ENCODE measurements around the gene NECAB2.

Gene NECAB2

DNA sequence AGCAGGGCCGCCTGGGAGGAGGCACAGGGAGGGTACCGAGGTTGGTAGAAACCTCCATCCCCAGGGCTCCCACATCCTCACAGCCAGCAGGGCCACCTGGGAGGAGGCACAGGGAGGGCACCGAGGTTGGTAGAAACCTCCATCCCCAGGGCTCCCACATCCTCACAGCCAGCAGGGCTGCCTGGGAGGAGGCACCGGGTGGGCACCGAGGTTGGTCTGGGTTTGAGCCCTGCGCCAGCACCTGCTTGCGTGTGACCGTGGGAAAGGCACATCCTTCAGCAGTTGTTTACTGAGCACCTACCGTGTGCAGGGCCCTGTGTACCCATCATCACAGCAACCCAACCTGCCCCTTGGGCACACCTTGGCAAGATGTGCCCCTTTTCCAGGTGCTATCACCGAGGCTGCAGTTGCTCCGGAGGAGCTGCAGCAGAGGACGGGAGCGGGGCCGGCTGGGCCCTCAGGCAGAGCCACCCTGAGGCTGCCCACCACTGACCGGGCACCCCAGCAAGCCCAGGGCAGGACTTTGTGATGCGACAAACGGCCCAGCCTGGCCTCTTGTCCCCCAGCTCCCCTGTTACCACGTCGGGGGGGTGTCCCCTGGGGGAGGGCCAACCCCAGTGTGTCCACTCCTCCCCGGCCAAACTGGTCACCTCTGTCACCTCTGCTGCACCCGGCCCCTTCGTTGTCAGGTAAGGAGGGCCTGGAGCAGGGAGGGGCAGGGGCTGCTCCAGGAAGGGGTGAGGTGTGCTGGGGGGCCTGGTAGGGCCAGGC is 37.1 kb upstream of the NECAB2 start:
- Histone ChIP-seq H3K4me3 (ENCODE audit: low read depth, low read length) (no peak overlapping the region), H3K36me3 (ENCODE audit: control insufficient read depth, insufficient read depth, low read length) (no peaks in the 10 kb centered on the region), H3K9me3 (ENCODE audit: control insufficient read depth, insufficient read depth, low read length) (no peaks in the 10 kb centered on the region), H3K4me1 (ENCODE audit: control insufficient read depth, insufficient read depth, low read length) (peaks cover 6% of the 10 kb centered on the region), H3K27me3 (ENCODE audit: control insufficient read depth, insufficient read depth, low read length) (no peaks in the 10 kb centered on the region), H3K9ac (ENCODE audit: low read depth, low read length) (no peak overlapping the region)

- no peaks in the 10 kb centered on the region for H3K9me3 ChIP-seq (ENCODE audit: control insufficient read depth, insufficient read depth, low read length)
- H3K27me3 ChIP-seq (ENCODE audit: control insufficient read depth, insufficient read depth, low read length): no peaks in the 10 kb centered on the region
- no peak overlapping the region for H3K4me3 ChIP-seq (ENCODE audit: low read depth, low read length)
- no peak overlapping the region for H3K9ac ChIP-seq (ENCODE audit: low read depth, low read length)
- H3K4me1 ChIP-seq (ENCODE audit: control insufficient read depth, insufficient read depth, low read length): peaks cover 6% of the 10 kb centered on the region
- H3K36me3 ChIP-seq (ENCODE audit: control insufficient read depth, insufficient read depth, low read length): no peaks in the 10 kb centered on the region
Measured at GRCh38 chr16:83931556-83931955, 36.5 kb upstream of the NECAB2 start.

DNA sequence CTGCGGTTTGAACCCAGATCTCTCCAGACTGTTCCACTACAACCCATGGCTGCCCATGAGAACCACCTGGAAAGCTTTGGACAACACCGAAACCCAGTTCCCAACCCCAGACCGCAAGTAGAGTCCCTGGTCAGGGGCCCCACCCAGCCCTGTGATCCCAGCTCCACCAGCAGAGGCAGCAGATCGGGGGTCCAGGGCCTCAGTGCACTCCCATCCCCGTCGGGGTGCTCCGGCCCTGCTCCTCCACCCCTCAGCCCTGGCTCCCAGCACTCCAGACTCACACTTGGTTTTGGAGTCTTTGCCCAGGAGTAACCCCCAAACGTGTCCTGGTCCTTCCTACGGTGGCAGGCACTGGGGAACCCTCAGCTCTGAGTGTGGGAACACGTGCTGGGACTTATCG is 35.7 kb upstream of the NECAB2 start:
- Histone ChIP-seq H3K4me1 (ENCODE audit: control insufficient read depth, insufficient read depth, low read length) (peaks cover 2% of the 10 kb centered on the region), H3K9ac (ENCODE audit: low read depth, low read length) (no peak overlapping the region), H3K36me3 (ENCODE audit: control insufficient read depth, insufficient read depth, low read length) (no peaks in the 10 kb centered on the region), H3K9me3 (ENCODE audit: control insufficient read depth, insufficient read depth, low read length) (no peaks in the 10 kb centered on the region), H3K4me3 (ENCODE audit: low read depth, low read length) (no peak overlapping the region), H3K27me3 (ENCODE audit: control insufficient read depth, insufficient read depth, low read length) (no peaks in the 10 kb centered on the region)

DNA sequence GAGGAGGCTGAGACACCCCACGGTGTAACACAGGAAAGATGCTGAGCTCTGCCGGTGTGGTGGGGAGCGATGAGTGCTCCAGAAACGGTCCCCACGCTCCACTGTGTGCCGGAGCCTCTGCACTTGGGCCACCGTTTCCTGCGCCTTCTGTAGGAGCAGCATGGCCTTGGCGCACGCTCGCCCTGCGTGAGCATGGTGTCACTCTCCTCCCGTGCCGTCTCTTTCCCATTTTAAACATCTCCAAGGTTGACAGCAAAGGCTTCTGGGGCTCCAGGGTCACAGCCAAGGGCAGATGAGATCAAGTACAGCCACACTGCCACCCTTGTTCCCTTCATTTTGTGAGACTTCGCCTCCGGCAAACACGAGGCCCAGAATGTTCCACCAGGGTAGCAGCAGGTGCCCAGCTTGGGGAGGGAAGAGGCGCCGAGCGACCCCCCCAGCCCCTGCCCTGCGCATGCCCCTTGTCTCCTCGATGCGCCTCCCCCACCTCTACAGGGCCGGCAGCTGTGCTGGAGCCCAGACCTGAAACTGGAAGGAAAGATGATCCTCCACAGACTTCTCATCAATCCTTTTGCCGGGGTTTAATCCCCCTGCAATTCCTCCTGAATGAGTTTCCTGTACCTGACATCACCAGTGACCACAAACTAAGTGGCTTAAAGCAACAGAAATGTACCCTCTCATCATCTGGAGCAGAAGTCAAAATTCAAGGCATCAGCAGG is 34.9 kb upstream of the NECAB2 start:
- H3K4me3 ChIP-seq (ENCODE audit: low read depth, low read length): no peak overlapping the region
- H3K36me3 ChIP-seq (ENCODE audit: control insufficient read depth, insufficient read depth, low read length): no peaks in the 10 kb centered on the region
- H3K4me1 ChIP-seq (ENCODE audit: control insufficient read depth, insufficient read depth, low read length): no peaks in the 10 kb centered on the region
- no peaks in the 10 kb centered on the region for H3K9me3 ChIP-seq (ENCODE audit: control insufficient read depth, insufficient read depth, low read length)
- H3K9ac ChIP-seq (ENCODE audit: low read depth, low read length): no peak overlapping the region
- H3K27me3 ChIP-seq (ENCODE audit: control insufficient read depth, insufficient read depth, low read length): no peaks in the 10 kb centered on the region

GRCh38 chr16:83933885-83934683 is 34.0 kb upstream of the NECAB2 start:
- Histone ChIP-seq H3K9ac (ENCODE audit: low read depth, low read length) (no peak overlapping the region), H3K27me3 (ENCODE audit: control insufficient read depth, insufficient read depth, low read length) (no peaks in the 10 kb centered on the region), H3K4me1 (ENCODE audit: control insufficient read depth, insufficient read depth, low read length) (no peaks in the 10 kb centered on the region), H3K36me3 (ENCODE audit: control insufficient read depth, insufficient read depth, low read length) (no peaks in the 10 kb centered on the region), H3K4me3 (ENCODE audit: low read depth, low read length) (no peak overlapping the region), H3K9me3 (ENCODE audit: control insufficient read depth, insufficient read depth, low read length) (no peaks in the 10 kb centered on the region)

GRCh38 chr16:83934684-83934977 is 33.4 kb upstream of the NECAB2 start:
- H3K4me3 ChIP-seq (ENCODE audit: low read depth, low read length): no peak overlapping the region
- no peaks in the 10 kb centered on the region for H3K27me3 ChIP-seq (ENCODE audit: control insufficient read depth, insufficient read depth, low read length)

GRCh38 chr16:83935005-83935857 is 32.8 kb upstream of the NECAB2 start:
- no peak overlapping the region for H3K4me3 ChIP-seq (ENCODE audit: low read depth, low read length)
- H3K4me1 ChIP-seq (ENCODE audit: control insufficient read depth, insufficient read depth, low read length): no peaks in the 10 kb centered on the region
- H3K36me3 ChIP-seq (ENCODE audit: control insufficient read depth, insufficient read depth, low read length): no peaks in the 10 kb centered on the region
- H3K9ac ChIP-seq (ENCODE audit: low read depth, low read length): no peak overlapping the region
- H3K27me3 ChIP-seq (ENCODE audit: control insufficient read depth, insufficient read depth, low read length): no peaks in the 10 kb centered on the region
- H3K9me3 ChIP-seq (ENCODE audit: control insufficient read depth, insufficient read depth, low read length): no peaks in the 10 kb centered on the region

More at GRCh38 chr16:83934684-83934977, 33.4 kb upstream of the NECAB2 start:
- Histone ChIP-seq H3K9ac (ENCODE audit: low read depth, low read length) (no peak overlapping the region), H3K4me1 (ENCODE audit: control insufficient read depth, insufficient read depth, low read length) (no peaks in the 10 kb centered on the region), H3K9me3 (ENCODE audit: control insufficient read depth, insufficient read depth, low read length) (no peaks in the 10 kb centered on the region), H3K36me3 (ENCODE audit: control insufficient read depth, insufficient read depth, low read length) (no peaks in the 10 kb centered on the region)

- H3K4me3 ChIP-seq (ENCODE audit: low read depth, low read length): no peak overlapping the region
- H3K9me3 ChIP-seq (ENCODE audit: control insufficient read depth, insufficient read depth, low read length): no peaks in the 10 kb centered on the region
- H3K27me3 ChIP-seq (ENCODE audit: control insufficient read depth, insufficient read depth, low read length): no peaks in the 10 kb centered on the region
- no peaks in the 10 kb centered on the region for H3K4me1 ChIP-seq (ENCODE audit: control insufficient read depth, insufficient read depth, low read length)
- H3K9ac ChIP-seq (ENCODE audit: low read depth, low read length): no peak overlapping the region
- H3K36me3 ChIP-seq (ENCODE audit: control insufficient read depth, insufficient read depth, low read length): no peaks in the 10 kb centered on the region
Measured at GRCh38 chr16:83935858-83936255, 32.2 kb upstream of the NECAB2 start.

DNA sequence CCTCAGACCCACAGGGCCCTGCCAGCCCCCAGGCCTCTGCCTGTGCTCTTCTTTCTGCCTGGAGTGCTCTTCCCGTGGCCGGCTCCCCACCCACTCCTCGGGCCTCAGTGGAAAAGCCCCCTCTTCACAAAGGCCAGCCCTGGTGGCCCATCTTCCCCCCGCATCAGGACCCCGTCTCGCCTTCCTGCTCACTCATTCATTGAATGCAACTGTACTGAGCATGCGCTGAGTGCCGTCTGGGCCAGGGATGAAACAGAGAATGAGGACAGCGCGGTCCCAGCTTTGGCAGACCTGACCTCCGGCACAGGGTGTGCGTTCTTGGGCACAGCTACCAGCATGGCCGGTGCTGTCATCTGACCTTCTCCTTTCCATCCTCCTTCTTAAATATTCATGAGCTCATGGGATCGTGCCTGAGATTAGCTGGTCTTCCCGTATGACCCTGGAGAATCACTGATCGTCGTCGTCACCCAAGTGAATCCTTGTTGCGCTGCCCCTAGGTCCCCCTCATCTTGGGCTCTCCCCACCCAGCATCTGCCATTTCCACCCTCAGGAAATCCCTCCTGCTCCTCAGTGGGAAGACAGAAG is 31.4 kb upstream of the NECAB2 start:
- Histone ChIP-seq H3K9ac (ENCODE audit: low read depth, low read length) (no peak overlapping the region), H3K36me3 (ENCODE audit: control insufficient read depth, insufficient read depth, low read length) (no peaks in the 10 kb centered on the region), H3K4me3 (ENCODE audit: low read depth, low read length) (no peak overlapping the region), H3K27me3 (ENCODE audit: control insufficient read depth, insufficient read depth, low read length) (no peaks in the 10 kb centered on the region), H3K9me3 (ENCODE audit: control insufficient read depth, insufficient read depth, low read length) (no peaks in the 10 kb centered on the region), H3K4me1 (ENCODE audit: control insufficient read depth, insufficient read depth, low read length) (no peaks in the 10 kb centered on the region)

DNA sequence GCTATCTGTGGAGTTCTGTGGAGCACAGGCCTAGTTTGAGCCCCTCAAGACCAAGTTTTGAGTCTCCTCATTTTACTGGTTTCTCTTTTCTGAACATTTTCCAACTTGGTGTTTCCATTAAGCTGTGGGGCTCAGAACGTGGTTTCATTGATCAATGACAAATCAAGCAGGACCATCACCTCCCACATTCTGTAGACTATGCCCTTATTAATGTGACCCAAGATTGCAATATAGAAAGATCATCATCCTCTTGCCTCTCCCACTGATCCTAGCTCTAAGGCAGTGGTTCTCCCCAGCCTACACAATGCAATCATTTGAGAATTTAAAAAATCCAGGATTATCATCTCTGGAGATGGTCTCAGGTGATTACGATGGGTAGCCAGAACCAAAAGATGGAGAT is 30.8 kb upstream of the NECAB2 start:
- Histone ChIP-seq H3K27me3 (ENCODE audit: control insufficient read depth, insufficient read depth, low read length) (no peaks in the 10 kb centered on the region), H3K36me3 (ENCODE audit: control insufficient read depth, insufficient read depth, low read length) (no peaks in the 10 kb centered on the region), H3K4me3 (ENCODE audit: low read depth, low read length) (no peak overlapping the region), H3K4me1 (ENCODE audit: control insufficient read depth, insufficient read depth, low read length) (no peaks in the 10 kb centered on the region), H3K9me3 (ENCODE audit: control insufficient read depth, insufficient read depth, low read length) (no peaks in the 10 kb centered on the region), H3K9ac (ENCODE audit: low read depth, low read length) (no peak overlapping the region)
